ENCODE results near the gene DTL.

DTL gene

DNA sequence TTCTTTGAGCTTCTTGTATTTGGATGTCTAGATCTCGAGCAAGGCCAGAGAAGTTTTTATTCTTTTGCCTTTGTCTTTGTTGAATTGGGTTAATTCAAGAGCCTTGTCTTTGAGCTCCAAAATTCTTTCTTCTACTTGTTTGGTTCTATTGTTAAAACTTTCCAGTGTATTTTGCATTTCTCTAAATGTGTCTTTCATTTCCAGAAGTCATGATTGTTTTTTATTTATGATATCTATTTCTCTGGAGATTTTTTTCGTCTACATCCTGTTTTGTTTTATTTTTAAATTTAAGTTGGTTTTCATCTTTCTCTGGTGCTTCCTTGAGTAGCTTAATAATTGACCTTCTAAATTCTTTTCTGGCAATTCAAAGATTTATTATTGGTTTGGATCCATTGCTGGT, 61.8 kb downstream of the DTL start:
- no peak for DNase-seq (ENCODE audit: low read depth in 2 of 2)

DNA sequence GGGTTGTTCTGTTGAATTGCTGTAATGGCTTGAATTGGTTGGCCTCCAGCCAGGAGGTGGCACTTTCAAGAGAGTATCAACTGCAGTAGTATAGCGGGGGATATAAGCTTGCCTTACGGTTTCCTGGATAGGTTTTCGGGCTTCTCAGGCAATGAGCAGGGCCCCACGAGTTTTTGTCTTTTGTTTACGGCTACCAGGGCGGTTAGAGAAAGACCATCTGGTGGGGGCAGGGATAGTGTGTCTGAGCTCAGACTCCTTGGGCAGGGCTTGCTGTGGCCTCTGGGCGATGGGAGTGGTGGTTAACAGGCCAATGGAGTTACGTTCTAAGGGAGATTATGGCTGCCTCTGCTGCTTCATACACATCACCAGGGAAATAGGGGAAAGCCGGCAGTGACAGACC, 62.8 kb downstream of the DTL start:
- DNase-seq (ENCODE audit: low read depth in 2 of 2), result no peak

DNA sequence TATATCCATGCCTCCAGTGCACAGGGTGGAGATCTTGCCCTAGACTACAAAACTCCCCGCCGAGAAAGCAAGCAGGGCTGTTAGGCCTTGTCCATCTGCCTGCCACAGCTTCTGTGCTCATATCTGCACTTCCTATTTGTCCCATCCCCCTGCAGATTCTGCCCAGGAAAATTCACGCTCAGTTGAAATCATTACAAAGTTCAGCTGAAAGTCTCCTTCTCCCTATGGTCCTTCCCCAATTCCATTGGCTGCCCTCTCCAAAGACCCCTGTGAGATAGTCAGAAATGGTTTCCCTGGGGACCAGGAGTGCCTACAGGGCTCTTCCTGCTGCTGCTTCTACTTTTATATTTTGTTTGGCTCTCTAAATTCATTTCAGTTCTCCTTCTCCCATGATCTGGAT, 63.2 kb downstream of the DTL start:
- DNase-seq (ENCODE audit: low read depth in 2 of 2), result no peak

DNA sequence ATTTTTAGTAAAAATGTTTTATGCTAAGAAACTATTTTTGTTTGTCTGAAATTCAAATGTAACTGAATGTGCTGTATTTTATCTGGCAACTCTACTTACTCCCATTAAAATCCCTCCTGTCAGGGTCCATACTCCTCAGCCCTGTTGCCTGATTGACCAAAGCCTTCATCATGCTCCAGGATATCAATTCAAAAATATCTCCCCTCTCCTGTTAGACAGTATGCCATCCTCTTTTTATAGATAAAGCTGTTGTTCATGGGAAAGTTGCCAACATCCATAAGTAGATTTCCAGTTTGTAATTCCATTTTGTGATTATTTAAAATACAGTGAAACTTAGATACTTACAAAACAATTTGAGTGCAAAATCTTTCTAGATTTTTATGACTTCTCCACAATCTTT, 65.7 kb downstream of the DTL start:
- no peak for DNase-seq (ENCODE audit: low read depth in 2 of 2)

DNA sequence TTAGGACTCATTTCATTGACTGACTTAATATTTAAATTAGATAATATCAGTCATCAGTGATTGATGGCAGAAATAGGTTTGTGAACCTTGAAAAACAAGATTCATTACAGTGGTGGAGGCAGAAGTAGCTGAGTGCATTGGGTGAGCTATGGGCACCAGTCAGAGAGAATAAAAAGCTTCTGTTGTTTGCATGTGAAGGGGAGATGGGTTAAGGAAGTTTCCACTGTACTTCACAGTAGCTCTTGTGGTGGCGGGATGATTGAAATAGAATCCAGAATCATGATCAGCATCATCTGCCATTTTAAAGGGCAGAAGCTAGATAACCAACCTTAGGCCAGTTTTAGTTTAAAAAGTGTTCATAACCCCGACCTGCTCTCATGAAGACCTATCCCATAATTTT, 66.2 kb downstream of the DTL start:
- DNase-seq (ENCODE audit: low read depth in 2 of 2), result no peak

DNA sequence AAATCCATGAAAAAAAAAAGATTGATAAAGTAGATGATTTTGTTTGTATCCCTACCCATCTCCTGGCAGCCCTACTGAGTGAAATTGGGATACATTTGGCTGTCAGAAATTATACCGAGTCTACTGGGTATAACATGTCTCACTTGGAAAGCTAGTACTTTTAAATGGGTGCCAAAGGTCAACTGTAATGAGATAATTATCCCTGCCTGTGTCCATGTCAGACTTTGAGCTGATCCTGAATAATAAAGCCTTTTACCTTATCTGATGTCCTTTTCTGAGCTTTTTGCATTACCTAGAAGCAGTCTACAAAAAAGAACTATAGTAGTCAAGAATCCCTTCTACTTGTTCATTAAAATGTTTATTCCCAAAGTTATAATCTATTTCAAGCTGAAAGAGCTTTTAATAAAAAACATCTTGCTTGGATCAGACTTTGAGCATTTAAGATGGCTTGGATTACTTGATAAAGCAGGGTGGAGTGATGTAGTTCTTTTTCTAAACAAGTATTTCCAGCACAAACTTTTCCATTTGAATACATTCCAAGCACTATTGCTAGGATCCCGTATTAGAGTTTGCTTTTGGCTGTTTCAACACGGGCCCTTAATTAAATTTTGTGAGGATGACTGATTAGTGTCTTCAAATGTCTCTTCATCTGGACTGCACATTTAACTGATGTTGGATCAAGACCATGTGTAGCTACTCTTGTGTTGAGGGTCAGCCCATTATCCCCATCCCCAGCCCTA, 69.2 kb downstream of the DTL start:
- no peak for DNase-seq (ENCODE audit: low read depth in 2 of 2)

DNA sequence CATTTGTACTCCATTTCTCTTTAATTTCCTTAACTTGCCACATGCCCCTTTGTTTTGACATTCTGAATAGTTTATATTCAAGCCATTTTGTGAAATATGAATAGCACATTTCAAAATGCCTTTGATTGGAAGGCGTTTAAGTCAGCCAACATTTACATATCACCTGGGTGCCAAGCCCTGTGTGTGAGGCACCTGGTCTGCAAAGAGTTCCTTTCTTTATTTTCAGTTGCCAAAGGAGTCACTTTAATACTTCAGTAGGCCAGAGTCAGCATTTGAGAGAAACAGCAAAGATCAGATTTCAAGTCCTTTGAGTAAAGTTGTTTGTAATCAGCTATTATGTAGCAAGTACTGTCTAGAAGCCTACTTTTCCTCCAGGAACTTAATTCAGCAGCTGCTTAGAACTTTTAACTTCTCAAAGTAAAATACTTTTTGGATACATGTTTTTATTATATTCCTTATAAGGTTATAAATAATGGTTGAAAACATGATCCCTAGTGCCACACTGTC, 70.8 kb downstream of the DTL start:
- no peak for DNase-seq (ENCODE audit: low read depth in 2 of 2)

DNA sequence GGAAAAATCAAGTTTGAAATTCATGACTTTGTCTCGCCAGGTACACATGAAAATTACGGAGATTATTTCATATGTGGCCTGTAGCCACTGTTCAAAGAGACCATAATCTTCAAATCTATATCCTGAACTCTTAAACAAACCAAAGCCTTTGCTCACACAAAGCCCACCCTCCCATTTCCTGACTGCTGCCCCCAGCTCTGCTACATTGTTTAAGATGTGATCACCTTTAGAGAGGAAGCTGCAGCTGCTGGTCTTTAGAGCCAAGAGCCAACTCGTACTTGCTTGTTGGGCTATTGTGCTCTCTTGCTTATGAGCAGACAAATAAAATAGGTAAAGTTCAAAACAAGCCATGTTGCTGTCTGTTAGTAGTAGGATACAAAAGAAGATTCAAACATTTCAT, 71.9 kb downstream of the DTL start:
- DNase-seq (ENCODE audit: low read depth in 2 of 2), result no peak

DNA sequence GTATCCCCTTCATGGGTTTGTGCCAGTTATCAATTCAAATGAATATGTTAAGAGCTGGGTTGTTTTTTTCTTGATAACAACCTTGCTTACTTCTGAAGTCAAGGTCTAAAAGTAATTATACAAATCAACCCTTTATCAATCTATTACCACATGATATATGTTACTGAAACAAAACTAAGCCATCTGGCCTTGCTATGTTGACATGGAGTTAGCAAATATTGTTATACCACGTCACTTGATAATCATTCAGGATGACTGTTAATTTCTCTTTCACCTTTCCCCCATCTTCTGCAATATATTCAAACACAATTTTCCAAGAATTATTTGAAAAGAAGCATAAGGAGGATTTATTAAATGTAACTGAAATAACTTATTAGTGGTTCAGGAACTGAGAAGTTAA, 72.6 kb downstream of the DTL start:
- DNase-seq (ENCODE audit: low read depth in 2 of 2), result no peak

DNA sequence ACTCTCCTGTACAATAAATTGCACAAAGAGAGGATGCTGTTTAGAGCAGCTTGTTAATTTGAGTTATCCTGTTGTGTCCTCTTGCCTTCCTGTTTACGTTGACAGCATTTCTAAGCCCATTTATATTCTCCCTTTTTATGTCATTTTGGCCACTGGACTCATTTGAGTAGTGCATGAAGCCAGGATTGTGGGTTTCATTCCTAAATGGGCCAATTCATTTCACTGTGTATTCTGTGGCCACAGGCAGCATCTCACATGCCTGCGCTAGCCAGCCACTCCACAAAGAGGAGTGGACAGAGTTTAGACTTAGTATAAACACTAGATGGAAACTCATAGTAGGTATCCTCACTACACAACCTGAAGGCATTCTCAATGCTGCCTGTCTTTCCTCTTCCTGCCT, 73.4 kb downstream of the DTL start:
- no peak for DNase-seq (ENCODE audit: low read depth in 2 of 2)

DNA sequence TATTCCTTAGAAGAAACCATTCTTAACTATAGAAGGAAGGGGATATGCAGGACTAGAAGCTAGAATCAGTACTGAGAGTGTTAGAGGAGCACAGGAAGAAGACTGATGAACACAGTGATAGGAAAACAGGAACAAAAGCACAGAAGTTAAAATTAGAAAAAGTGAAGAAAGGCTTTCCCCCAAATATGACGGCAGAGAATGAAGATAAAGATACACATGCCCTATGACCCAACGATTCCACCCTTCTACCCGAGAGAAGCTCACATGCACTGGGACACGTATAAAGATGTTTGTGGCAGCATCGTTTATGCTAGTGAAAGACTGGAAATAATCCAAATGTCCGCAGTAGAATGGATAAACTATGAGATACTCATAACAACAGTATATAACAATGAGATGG, 74.2 kb downstream of the DTL start:
- DNase-seq (ENCODE audit: low read depth in 2 of 2), result no peak

DNA sequence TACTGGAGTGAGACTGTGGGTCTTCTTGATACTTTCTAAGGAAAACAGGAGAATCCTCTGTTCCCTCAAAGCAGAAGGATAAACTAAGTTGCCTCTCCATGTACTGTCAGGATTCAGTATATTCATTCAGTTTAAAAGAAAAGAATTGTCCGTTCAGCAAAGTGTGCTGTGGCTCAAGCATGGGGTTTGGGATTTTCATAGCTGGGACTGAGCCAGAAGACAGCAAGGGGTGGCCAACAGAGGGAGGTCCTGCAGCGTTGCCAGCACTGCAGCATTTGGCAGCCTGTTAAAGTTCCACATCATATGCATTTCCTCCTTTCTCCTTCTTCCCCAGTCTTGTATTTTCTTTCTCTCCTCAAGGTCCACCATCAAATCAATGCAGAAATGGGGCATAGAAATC, 75.1 kb downstream of the DTL start:
- no peak for DNase-seq (ENCODE audit: low read depth in 2 of 2)

DNA sequence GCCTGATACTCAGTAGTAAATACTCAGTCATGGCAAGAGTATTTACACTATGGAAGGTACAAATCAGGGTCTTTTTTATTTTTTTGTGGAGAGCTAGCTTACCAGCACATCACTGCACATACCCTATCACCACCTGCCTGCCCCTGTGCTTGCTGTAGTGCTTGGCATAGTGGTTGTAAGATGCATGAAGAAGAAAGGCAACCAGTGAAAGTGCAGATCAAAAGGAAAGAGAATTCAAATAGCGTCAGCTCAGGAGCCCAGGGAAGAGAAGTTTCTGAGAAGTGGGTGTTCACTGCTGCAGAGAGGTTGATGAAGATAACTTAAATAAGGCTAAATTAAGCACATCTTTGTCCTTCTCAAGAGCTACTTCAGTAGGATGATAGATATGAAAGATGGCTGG, 76.0 kb downstream of the DTL start:
- DNase-seq (ENCODE audit: low read depth in 2 of 2), result no peak

DNA sequence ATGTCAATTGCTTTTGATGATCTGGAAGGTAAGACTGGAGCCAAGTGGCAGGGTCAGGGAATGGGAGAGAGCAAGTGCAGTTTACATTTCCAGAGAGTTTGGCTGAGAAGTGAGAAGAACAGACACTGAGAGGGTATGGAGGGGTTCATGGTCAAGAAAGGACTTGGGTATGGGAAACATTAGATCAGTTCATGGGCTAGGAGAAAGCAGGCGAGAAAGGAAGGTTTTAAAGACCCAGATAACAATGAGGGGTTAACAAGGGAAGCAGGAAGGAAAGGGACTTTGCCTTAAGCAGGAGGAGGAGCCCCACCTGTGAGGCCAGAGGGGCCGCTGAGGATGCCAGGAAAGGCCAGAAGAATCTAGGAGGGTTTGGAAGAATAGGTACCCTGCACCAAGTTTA, 78.2 kb downstream of the DTL start:
- DNase-seq (ENCODE audit: low read depth in 2 of 2), result no peak

DNA sequence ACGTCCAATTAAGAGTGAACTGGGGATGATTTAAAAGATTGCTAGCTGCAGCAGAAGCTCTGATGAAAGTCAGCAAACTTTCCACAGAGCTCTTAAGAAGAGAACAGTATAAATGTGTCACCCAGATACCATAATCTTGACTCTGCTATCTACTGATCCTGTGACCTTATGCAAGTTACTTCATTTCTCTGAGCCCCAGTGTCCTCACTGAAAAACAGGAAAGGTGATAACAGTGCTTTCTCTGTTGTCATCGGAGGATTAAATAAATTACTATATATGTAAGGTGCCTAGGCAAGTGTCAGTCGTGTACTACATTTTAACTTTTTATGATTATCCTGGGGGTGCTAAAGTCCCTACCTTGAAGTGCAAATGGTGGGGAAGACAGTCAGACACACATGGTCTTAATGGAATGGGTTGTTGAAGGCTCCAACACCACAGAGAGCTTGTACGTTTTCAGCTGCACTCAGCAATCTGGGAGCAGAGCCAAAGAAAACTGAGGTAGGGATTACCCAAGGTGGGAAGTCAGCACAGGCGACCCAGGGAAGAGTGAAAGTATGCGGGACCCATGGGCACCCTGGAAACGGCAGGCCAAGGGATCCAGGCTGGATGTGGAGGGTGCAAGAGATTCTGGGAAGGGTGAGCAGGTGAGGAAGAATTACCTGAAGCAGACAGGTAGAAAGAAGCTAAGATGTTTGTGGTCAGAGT, 82.8 kb downstream of the DTL start:
- no peak for DNase-seq (ENCODE audit: low read depth in 2 of 2)

DNA sequence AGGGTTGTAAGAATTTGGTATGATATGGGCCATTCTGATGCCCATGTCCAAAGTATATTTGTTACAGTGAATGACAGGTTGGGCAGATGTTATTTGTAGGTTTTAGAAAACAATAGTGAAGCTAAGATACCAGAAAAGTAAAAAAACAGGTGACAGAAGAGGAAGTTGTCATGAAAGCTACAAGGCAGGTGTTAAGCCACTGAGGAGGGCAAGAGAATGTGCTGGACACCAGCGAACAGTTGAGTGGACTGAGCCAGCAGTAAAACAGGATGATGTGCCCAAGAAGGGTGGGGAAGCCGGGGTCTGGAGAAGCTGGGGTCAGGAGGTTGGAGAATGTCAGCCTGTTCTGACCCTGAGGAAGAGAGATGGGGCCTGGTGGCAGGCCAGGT, 83.3 kb downstream of the DTL start:
- DNase-seq (ENCODE audit: low read depth in 2 of 2), result no peak

DNA sequence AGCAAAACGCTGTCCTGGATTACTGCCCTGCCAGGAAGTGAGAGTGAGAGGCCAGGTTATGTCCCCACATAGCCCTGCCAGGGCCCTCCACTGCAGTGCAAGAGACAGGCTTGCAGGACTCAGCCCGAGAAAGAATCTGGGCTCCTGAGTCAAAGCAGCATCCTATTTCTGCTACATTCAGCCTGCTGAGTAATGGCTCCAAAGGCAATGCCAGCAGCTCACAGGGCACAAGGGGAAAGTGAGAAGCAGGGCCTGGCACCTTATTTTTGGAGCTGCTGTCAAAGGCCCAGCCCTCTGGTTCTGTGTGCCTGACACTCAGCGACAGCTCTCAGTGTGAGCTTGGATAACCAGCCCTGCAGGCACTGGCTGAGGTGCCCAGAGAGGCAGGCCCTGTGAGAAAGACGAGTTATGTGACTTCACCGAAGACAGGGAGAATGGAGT, 83.9 kb downstream of the DTL start:
- DNase-seq (ENCODE audit: low read depth in 2 of 2), result no peak

DNA sequence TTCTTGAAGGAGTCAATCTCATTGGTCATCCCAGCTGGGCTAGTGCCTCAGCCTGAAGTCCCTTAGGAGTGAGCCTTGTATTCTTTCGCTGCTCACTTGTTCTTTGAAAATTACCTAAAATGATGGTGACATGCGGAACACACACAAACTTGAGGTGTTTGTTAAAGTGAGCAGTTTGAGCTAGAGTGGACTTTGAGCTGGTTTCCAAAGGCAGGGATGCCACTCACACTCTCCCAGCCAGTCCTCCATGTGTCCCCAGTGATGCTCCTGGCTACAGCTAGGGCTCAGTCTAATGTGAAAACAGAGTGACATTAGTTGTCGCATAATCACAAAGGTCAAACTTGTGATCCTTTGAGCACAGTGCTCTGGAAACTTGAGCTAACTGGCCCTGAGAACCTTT, 84.3 kb downstream of the DTL start:
- no peak for DNase-seq (ENCODE audit: low read depth in 2 of 2)

DNA sequence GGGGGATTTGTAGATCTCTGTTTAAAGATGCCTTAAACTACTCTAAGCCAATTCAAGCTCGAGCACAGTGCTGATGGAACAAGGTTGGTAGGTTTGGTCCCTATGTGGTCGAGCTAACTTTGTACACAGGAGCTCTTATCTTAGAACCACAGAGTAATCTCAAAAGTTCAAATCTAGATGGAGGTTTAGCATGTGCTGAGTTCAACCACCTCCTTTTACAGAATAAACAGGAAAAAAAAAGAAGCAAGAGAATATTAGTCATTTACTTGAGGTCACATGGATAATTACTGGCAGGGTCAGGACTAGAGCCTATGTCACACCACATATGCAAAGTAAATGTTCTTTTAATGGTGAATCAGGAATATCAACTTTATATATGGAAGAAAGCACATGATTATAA, 86.2 kb downstream of the DTL start:
- no peak for DNase-seq (ENCODE audit: low read depth in 2 of 2)

DNA sequence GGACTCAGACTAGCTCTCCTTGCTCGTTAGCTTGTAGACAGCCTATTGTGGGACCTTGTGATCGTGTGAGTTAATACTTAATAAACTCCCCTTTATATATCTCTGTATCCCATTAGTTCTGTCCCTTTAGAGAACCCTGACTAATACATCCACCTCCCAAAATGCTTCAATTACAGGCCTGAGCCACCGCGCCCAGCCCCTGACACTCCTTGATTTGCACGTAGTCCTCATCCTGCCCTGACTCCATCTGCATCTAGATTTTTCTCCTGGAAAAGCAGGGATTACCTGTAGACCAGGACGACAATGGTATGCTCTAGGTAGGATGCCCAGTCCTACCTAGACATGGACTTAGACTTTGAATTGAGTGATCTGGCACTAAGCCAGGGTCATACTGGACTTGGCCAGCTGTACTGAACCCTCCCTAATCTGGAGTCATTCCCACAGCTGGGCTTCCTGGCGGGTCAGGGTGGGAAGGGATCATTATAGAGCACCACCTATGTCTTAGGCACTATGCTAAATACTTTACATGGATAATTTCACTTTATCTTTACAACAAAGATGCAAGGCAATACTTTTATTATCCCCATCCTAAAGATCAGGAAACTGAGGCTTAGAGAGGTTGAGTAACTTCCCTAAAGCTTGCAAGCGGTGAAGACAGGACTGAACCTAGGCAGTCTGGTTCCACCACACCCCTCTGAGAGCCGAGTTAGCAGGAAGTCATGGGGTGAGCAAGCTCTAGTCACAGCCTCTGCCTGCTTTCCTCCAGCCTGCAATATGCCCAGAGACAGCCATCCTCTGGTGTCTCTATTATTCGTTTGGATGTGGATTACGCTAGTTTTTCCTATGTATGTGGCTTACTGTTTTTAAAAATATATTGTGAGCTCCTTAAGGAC, 89.4 kb downstream of the DTL start:
- no peak for DNase-seq (ENCODE audit: low read depth in 2 of 2)

DNA sequence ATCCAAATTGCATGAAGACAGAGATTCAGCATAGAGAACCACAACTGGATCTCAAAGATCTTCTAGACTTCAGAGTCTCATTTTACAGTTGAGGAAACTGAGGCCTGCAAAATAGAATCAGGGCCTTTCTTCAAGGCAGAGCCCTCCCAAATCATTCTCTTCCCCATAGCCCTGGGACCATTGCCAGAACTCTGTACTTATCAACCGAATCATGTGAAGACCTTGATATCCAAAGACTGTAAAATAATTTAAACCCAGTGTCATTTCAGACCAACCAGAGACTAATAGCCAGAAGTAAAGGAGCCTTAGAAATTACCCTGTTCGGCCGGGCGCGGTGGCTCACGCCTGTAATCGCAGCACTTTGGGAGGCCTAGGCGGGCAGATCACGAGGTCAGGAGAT, 90.1 kb downstream of the DTL start:
- no peak for DNase-seq (ENCODE audit: low read depth in 2 of 2)

DNA sequence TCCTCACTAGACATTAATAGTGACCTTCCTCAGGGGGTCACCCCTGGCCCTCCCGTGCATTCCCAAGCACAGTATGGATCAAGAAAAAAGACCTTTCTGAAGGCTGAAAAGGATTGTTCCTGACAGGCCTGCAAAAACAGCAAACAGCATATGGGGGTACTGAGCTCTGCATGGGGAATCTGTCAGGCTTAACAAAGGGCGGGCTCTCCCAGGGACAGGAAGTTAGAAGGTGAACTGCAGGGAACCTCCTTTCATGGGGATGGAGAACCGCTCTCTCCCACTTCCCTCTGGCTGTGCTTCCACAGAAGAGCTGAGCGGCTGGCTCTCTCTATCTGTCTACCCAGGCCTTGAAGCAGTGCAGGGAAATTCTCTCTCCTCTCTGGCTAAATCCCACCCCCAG, 91.7 kb downstream of the DTL start:
- DNase-seq (ENCODE audit: low read depth in 2 of 2), result no peak

DNA sequence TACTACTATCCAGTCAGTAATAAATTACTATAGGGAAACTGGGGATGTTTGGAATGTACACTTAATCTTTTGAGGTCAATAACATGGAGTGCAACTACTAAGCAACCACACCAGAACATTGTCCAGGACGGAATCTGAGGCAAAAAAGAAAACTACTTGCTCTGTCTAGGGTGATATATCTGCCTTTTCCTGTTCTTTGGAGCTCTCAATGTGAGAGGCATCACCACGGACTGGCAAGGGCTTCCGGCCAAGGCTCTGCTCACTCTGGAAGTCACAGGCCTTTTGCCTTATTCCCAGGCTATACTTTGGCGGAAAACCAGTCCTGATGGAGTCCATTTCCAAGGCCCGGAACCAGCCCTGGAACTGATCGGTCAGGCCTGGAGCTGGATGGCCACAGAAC, 94.2 kb downstream of the DTL start:
- no peak for DNase-seq (ENCODE audit: low read depth in 2 of 2)
